Measurements from ENCODE around the gene IMP4. TPM values are rescaled to one million over a fixed set of nuclear protein-coding genes. Genes with fewer than 3 reads are reported as not detected.

Gene IMP4
- total and polyA plus RNA-seq, 2 of the 8 experiments (the other 6 are each of a cell fraction or from before 2014, with no cell fraction given), result 96.8 to 194 TPM

DNA sequence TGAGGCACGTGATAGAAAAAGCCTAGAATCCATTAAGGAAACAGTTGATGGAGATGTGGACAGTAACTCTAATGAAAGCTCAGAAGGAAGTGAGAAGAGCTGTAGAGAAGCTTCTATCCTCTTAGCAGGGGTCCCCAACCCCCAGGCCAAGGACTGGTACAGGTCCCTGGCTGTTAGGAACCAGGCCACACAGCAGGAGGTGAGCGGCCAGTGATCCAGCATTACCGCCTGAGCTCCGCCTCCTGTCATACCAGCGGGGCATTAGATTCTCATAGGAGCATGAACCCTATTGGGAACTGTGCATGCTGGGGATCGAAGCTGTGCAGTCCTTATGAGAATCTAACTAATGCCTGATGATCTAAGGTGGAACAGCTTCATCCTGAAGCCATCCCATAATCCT is 8.7 kb upstream of the IMP4 start (continued):
- TF ChIP-seq TAF7 (optimal IDR thresholded peaks at IDR 0.05; ENCODE audit: borderline replicate concordance, low read depth, low read length), result no peak
- no peak for TF ChIP-seq EP300 (IDR thresholded peaks at IDR 0.05; ENCODE audit: borderline replicate concordance in 1 of 2, low read depth in 2 of 2, low read length in 2 of 2)
- no peak for TF ChIP-seq USF2 (IDR thresholded peaks at IDR 0.05; ENCODE audit: low read length)
- no peak for TF ChIP-seq CHD7 (IDR thresholded peaks at IDR 0.05; ENCODE audit: insufficient replicate concordance, low read length)
- TF ChIP-seq JUN (IDR thresholded peaks at IDR 0.05; ENCODE audit: low read depth, low read length), result no peak
- TF ChIP-seq ATF3 (IDR thresholded peaks at IDR 0.05; ENCODE audit: insufficient read depth, low read depth, low read length), result no peak
- TF ChIP-seq PHF8 (conservative IDR thresholded peaks at IDR 0.05; ENCODE audit: low read depth, low read length), result no peak

Measured in H1 (cell line).